HG03280 (cell line): Measurements from ENCODE around the gene TOX3.

Source experiments
- ATAC-seq: cut with Tn5 transposase; IDR thresholded peaks from one replicate; pipeline ENCODE4 v1.9.1; 2021; ENCODE audit warnings: mild to moderate bottlenecking, moderate library complexity; ENCODE audit not compliant: unreplicated experiment

TOX3 gene

GRCh38 chr16:52547004-52547833 is at the start of gene TOX3:
TOX3 (minus strand) TSS chr16:52547143; CDS start chr16:52546723, 420 bp downstream.
- ATAC-seq, result no peak

- ATAC-seq, result no peak
Measured at GRCh38 chr16:52592778-52593177, 45.8 kb upstream of the TOX3 start.

GRCh38 chr16:52591934-52592592 is 45.1 kb upstream of the TOX3 start:
- no peak for ATAC-seq

GRCh38 chr16:52591471-52591870 is 44.5 kb upstream of the TOX3 start:
- no peak for ATAC-seq

- ATAC-seq, result no peak
Measured at GRCh38 chr16:52586159-52586558, 39.2 kb upstream of the TOX3 start.

GRCh38 chr16:52584354-52585320 is 37.7 kb upstream of the TOX3 start:
- ATAC-seq, result no peak

- ATAC-seq, result no peak
Measured at GRCh38 chr16:52581530-52581929, 34.6 kb upstream of the TOX3 start.

- ATAC-seq, result no peak
Measured at GRCh38 chr16:52580488-52580887, 33.5 kb upstream of the TOX3 start.

- ATAC-seq, result no peak
Measured at GRCh38 chr16:52578829-52579498, 32.0 kb upstream of the TOX3 start.

GRCh38 chr16:52578007-52578828 is 31.3 kb upstream of the TOX3 start:
- ATAC-seq, result no peak

GRCh38 chr16:52577130-52577706 is 30.3 kb upstream of the TOX3 start:
- ATAC-seq, result no peak

GRCh38 chr16:52573365-52574299 is 26.7 kb upstream of the TOX3 start:
- ATAC-seq, result no peak

GRCh38 chr16:52572656-52573055 is 25.7 kb upstream of the TOX3 start:
- no peak for ATAC-seq

- no peak for ATAC-seq
Measured at GRCh38 chr16:52570495-52571091, 23.6 kb upstream of the TOX3 start.

- ATAC-seq, result no peak
Measured at GRCh38 chr16:52569701-52570100, 22.8 kb upstream of the TOX3 start.

GRCh38 chr16:52568983-52569690 is 22.2 kb upstream of the TOX3 start:
- ATAC-seq, result no peak

GRCh38 chr16:52568495-52568894 is 21.6 kb upstream of the TOX3 start:
- no peak for ATAC-seq
